Activated T-helper 2 cell treated with anti-CD3 and anti-CD28 coated beads, Interferon-gamma antibody, Interleukin-2, Interleukin-4, amounts not matched to agents 10 μg/mL and 5 μg/mL and 100 μg/mL, durations not matched to agents 14 hours and 24 hours and 36 hours (primary cell): ENCODE results near the gene CUEDC1. TPM values are rescaled to one million over a fixed set of nuclear protein-coding genes. Genes with fewer than 3 reads are reported as not detected.
A peak's percentile ranks its signal among the peaks of the same experiment; 100 is the strongest.

Source experiments
- DNase-seq: peaks from one replicate; pipeline ENCODE4 v3.0.0; 2021; ENCODE audit warnings: low spot score
- H3K27ac Mint-ChIP-seq: one replicate; pipeline ENCODE4 v1.8.0; 2021; ENCODE audit warnings: mixed read lengths
- H3K27me3 Mint-ChIP-seq: one replicate; pipeline ENCODE4 v1.8.0; 2021; ENCODE audit warnings: low read depth, mixed read lengths
- H3K36me3 Mint-ChIP-seq: one replicate; pipeline ENCODE4 v1.8.0; 2021; ENCODE audit warnings: low read depth, mixed read lengths
- H3K4me1 Mint-ChIP-seq: one replicate; pipeline ENCODE4 v1.8.0; 2021; ENCODE audit warnings: low read depth, mixed read lengths
- H3K4me3 Mint-ChIP-seq: one replicate; pipeline ENCODE4 v1.8.0; 2021; ENCODE audit warnings: low read depth, mild to moderate bottlenecking, moderate library complexity, mixed read lengths
- H3K9me3 Mint-ChIP-seq: one replicate; pipeline ENCODE4 v1.8.0; 2021; ENCODE audit warnings: mixed read lengths
- intact Hi-C: fragments of 100-400 bp; cut with micrococcal nuclease; formaldehyde crosslinking; loops from one replicate; pipeline ENCODE4 v1.15.1; 2023
- total RNA-seq: library from RNA; stranded (reverse); gene quantifications from 2 replicates; pipeline ENCODE4 v1.2.3, GENCODE V29; 2022

The CUEDC1 gene
- total RNA-seq, 1 donor from 2014 or later = 0.34 TPM

DNA sequence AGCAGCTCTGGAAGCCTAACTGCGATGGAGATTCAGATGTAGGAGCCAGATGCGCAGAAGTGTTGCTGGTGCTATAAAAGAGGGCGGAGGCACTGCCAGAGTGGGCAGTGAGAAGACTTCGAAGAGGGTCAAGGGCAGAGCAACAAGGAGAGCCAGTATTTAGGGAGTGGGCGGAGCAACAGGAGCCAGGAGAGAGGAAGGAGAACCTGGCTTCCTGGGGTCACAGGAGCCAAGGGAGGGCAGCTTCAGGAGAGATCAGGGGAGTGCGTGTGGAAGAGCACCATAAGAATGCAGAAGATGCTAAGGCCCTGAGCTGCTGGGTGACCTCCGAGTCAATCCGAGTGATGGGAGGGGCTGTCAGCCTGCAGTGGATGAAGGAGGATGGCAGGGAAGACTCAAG lies 90.9 kb downstream of the CUEDC1 start:
- intact Hi-C loops = no loop called here

DNA sequence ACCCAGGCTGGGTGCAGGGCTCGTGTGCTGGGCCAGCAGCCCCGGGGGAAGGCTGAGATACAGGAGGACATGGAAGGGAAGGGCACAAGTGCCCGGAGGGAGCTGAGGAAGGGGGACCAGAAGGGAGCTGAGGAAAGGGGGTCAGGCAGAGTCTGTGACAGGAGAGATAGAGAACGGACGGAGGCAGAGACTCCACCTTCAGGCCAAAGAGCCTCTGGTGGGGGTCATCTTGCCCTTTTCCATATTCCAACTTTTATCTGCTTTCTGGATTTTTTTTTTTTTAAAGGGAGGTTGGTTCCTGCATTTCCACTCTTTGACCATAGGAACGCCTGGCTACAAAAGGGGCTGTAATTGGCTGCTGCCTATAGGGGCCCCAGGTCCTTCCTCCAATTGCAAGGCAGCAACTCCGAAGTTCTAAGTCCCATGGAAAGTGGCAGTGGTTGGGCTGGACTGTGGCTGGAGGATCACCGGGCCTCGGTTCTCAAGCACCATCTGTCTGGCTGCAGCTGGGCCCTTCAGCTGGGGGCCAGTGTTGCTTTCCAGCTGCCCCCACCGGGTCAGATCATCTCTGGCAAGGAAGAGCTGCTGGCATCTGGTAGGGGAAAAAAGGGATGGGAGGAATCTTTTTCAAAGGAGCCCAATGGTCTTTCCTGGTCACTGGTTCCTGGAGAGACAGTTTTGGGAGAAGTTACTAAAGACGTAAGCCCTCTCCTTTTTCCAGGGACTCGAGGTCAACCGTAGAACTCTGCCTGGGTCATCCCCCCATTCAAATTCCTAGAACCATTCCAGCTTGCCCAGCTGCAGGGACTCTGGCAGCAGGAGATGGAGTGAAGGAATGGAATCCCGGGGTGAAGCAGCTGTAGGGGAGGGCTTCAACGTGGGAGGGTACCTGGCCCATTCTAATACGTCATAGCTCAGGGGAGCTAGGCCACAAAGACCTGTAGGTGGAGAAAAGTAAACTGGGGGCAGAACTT lies 92.2 kb downstream of the CUEDC1 start:
- no peaks in the 10 kb centered on the region for H3K36me3 Mint-ChIP-seq
- H3K4me1 Mint-ChIP-seq = peaks cover 12% of the 10 kb centered on the region
- intact Hi-C loops = no loop called here
- no peak overlapping the region for H3K27ac Mint-ChIP-seq
- H3K4me3 Mint-ChIP-seq = no peak overlapping the region
- no peaks in the 10 kb centered on the region for H3K9me3 Mint-ChIP-seq
- H3K27me3 Mint-ChIP-seq = peaks cover 47% of the 10 kb centered on the region
- DNase-seq = no peak

More for the DNA sequence above, 90.9 kb downstream of the CUEDC1 start:
- H3K27me3 Mint-ChIP-seq = peaks cover 39% of the 10 kb centered on the region
- no peaks in the 10 kb centered on the region for H3K9me3 Mint-ChIP-seq
- H3K4me3 Mint-ChIP-seq = no peak overlapping the region
- peaks cover 15% of the 10 kb centered on the region for H3K4me1 Mint-ChIP-seq
- H3K36me3 Mint-ChIP-seq = no peaks in the 10 kb centered on the region
- DNase-seq = no peak
- H3K27ac Mint-ChIP-seq = no peak overlapping the region

DNA sequence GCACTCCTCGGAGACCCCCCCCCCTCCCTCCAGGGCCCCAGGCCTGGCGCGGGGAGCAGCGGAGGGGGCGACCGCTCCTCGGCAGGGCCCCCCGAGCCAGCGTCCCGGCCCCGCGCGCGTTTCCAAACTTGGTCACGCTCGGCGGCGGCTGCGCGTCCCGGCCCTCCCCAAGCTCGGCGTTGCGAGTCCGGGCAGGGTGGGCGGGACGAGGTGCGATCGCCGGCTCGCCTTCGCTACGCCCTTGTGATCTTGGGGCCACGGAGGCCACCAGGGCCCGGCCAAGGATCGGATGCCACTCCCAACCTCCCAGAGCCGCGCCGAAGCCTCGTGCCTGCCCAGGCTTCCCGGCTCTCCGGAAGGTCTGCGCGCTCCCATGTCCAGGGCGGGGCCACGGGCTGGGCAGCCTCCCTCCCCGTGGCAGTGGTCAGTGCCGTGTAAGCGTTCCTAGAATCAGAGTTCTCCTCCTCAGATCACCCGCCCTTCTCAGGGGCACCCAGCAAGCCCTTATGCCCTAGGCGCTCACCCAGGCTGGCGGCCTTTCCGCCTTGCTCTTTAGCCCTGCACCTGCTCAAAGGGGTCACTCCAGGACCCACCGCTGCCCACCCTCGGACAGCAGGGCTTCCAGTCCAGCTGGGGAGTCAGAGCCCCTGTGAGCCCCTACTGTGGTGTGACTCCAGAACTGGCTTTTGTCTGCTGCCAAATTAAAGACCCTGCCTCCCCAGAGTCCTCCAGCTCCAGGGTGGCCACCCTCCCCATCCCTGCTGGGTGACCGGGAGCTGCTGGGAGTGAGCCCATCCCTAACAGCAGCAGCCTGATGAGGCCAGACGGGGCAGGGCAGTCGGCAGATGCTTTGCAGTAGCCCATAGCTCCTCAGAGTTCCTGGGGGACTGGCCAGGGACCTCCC lies 93.2 kb downstream of the CUEDC1 start:
- DNase-seq = no peak
- Mint-ChIP-seq H3K4me1 (peaks cover 8% of the 10 kb centered on the region), H3K27me3 (peaks cover 47% of the 10 kb centered on the region), H3K9me3 (no peaks in the 10 kb centered on the region), H3K36me3 (no peaks in the 10 kb centered on the region), H3K27ac (no peak overlapping the region), H3K4me3 (peak overlapping the region; percentile 26)
- intact Hi-C loops = no loop called here

DNA sequence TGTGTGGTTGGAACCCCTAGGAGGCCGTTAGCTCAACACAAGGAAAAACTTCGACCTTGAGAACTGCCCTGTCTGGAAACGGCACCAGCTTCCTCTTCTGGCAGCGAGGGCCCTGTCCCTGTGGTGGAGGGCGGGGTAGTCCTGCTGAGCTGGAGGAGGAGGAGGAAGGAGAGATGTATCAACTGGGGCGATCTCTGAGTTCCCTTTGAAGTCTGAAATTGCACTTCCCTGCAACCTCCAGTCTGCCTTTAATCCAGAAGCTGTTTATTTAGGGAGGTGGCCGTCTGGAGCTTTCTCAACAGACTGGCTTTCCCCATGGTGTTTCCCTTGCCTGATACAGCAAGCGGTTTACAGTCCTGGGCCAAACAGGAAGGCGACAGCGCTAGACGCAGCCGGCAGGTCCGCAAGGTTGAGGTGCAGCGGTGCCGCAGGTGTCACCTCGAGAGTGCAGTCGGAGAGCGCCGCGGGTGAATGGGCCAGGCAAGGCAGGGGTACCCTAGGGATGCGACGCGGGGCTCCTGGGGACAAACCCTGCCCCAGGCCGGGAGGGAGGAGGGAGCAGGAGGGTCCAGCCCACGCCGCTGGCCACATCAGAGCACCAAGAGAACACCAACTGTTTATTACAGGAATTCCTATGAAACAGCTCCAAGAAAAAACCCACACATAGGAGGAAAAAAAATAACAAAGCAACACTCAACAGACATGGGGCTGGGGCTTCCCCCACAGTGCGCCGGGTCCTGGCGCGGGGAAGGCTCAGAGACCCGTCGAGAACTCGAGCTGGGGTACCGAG lies 94.0 kb downstream of the CUEDC1 start:
- peaks cover 47% of the 10 kb centered on the region for H3K27me3 Mint-ChIP-seq
- peaks cover 8% of the 10 kb centered on the region for H3K4me1 Mint-ChIP-seq
- intact Hi-C loops = no loop called here
- H3K4me3 Mint-ChIP-seq = peak overlapping the region; percentile 72
- no peaks in the 10 kb centered on the region for H3K36me3 Mint-ChIP-seq
- DNase-seq = no peak
- no peak overlapping the region for H3K27ac Mint-ChIP-seq
- no peaks in the 10 kb centered on the region for H3K9me3 Mint-ChIP-seq

DNA sequence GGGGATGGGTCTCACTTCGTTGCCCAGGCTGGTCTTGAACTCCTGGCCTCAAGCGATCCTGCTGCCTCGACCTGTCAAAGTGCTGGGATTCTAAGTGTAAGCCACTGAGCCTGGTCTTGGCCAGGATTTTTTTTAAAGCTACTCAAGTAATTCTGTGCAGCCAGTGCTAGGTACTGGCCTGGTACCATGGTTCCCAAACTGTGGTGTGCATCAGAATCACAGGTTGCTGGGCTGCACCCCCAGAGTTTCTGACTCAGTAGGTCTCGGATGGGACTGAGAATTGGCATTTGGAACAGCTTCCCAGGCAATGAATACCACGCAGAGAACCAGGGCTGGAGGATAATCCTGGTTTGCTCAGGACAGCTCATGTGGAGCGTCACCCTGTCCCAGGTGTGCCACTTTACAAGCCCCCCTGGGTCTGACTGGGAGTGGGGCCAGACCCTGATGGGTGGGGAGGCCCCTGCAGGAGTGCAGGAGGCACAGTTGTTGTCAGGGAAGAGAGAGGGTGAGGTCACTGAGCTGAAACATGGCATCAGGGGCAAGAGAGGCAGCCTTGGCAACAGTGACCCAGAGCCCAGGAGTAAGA lies 94.7 kb downstream of the CUEDC1 start:
- no peak for DNase-seq
- peaks cover 49% of the 10 kb centered on the region for H3K27me3 Mint-ChIP-seq
- no peak overlapping the region for H3K27ac Mint-ChIP-seq
- peaks cover 10% of the 10 kb centered on the region for H3K4me1 Mint-ChIP-seq
- no peaks in the 10 kb centered on the region for H3K36me3 Mint-ChIP-seq
- intact Hi-C loops = no loop called here
- H3K9me3 Mint-ChIP-seq = no peaks in the 10 kb centered on the region
- peak overlapping the region; percentile 72 for H3K4me3 Mint-ChIP-seq

DNA sequence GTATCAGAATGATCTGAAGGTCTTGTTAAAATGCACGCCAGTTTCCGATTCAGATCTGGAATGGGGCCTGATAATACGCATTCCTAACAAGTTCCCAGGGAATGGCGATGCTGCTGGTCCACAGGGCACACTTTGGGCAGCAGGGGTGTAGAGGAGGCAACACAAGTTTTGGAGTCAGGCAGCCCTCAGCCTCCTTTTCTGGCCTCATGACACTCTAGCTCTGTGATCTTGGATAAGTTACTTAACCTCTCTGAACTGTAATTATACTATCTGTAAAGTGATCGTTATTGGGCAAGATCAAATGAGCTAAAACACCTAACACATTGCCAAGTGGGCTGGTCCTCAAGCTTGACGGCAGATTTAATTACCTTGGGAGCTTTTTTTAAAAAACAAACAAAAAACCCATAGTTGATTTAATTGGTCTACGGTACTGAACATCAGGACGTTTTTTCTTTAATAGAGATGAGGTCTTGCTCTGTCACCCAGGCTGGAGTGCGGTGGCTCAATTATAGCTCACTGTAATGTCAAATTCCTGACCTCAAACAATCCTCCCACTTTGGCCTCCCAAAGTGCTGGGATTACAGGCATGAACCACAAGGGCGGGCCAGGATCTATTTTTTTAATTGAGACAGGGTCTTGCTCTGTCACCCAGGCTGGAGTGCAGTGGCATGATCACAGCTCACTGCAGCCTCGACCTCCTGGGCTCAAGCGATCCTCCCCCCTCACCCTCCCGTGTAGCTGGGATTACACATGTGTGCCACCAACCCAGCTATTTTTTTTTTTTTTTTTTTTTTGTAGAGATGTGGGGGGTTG lies 95.4 kb downstream of the CUEDC1 start:
- H3K27ac Mint-ChIP-seq = no peak overlapping the region

DNA sequence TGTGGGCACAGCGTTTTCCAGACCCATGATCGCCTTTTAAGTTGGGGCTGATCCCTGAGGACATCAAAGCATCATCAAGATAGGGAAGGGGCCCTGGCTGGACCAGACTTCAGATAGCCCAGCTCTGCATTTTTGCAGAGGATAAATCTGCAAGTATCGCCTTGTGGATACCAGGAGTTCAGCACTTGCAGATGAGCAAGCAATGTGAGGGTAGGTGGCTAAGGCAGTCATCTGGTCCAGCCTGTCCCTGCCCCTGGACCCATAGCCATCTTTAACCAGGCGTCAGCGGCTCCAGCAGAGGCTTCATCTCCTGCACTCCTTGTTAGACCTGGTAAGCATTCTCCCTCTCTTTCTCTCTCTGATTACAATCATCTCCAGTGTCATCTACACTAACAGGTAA lies 96.4 kb downstream of the CUEDC1 start:
- Mint-ChIP-seq H3K4me1 (peaks cover 10% of the 10 kb centered on the region), H3K36me3 (no peaks in the 10 kb centered on the region), H3K27ac (no peak overlapping the region), H3K9me3 (no peaks in the 10 kb centered on the region), H3K4me3 (no peak overlapping the region), H3K27me3 (peaks cover 43% of the 10 kb centered on the region)
- intact Hi-C loops = loop anchor here (1.0 kb wide), 1 partner anchor 254 kb away; no protein-coding TSS in a partner anchor
- no peak for DNase-seq

More for the DNA sequence above, 95.4 kb downstream of the CUEDC1 start:
- Mint-ChIP-seq H3K36me3 (no peaks in the 10 kb centered on the region), H3K9me3 (no peaks in the 10 kb centered on the region), H3K4me1 (peaks cover 10% of the 10 kb centered on the region), H3K27me3 (peaks cover 49% of the 10 kb centered on the region), H3K4me3 (no peak overlapping the region)
- no peak for DNase-seq
- intact Hi-C loops = no loop called here

DNA sequence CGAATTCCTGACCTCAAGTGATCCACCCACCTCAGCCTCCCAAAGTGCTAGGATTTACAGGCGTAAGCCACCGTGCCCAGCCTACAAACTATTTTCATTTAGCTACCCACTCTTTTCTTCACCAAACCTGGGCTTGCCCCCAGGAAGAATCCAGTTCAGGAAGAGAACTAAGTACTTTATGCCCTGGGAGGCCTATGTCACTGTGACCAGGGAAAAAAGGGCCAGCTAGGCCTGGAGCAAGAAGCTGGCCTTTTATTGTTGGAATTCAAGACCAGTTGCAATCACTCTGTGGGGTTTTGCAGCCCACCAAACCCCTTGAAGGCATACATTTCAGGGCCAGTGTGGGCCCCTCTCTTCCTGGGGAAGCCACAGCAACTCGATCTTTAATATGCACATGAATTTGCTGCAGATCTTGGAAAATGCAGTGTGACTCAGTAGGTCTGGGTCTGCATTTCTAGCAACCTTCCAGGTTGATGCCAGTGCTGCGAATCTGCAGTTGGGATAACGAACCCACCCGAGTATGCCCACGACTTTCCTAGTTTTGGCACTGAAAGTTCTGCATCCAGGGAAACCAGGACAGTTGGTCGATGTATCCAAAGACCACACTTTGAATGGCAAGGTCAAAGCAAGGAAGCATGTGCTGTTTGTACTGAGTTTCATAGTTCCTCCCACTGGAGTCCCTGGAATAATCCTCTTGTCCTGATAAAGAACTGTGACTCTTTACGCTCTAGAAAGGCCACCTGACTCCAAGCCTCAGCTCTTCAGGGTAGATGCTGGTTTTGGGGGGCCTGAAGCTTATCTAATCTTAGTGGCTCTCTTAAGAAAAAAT lies 98.2 kb downstream of the CUEDC1 start:
- no peaks in the 10 kb centered on the region for H3K9me3 Mint-ChIP-seq
- H3K4me1 Mint-ChIP-seq = peaks cover 10% of the 10 kb centered on the region
- DNase-seq = no peak
- intact Hi-C loops = no loop called here
- H3K27ac Mint-ChIP-seq = no peak overlapping the region
- H3K4me3 Mint-ChIP-seq = no peak overlapping the region
- H3K36me3 Mint-ChIP-seq = no peaks in the 10 kb centered on the region
- H3K27me3 Mint-ChIP-seq = peaks cover 28% of the 10 kb centered on the region

DNA sequence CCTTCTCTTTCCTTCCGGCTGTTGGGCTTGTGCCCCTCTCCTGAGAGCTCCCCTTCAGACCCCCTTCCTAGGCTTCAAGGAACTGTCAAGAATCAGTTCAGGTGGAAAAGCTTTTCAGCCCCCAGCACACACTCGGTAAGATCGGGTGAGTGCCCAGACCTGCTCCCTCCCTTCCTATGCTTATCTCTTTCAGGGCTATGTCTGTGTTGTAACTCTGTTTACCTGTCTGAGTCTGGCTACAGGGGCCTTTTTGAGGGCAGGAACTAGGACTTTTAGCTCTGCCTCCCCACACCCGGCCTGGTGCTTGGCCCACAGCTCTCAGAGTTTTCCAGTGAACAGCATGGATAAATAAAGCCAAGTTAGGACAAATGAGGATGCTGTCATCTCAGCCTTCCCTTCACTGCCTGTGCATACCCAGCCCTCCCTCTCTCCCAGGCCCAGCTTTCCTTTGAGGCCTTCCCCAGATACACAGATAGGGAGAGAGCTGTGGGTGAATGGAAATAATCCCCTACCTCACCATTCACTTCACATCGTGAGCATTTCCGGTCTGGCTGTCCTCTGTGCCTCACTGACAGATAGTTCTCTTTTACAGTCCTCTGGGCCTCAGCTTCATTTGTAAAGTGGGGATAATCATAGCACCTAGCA lies 99.7 kb downstream of the CUEDC1 start:
- H3K36me3 Mint-ChIP-seq = no peaks in the 10 kb centered on the region
- DNase-seq = no peak

DNA sequence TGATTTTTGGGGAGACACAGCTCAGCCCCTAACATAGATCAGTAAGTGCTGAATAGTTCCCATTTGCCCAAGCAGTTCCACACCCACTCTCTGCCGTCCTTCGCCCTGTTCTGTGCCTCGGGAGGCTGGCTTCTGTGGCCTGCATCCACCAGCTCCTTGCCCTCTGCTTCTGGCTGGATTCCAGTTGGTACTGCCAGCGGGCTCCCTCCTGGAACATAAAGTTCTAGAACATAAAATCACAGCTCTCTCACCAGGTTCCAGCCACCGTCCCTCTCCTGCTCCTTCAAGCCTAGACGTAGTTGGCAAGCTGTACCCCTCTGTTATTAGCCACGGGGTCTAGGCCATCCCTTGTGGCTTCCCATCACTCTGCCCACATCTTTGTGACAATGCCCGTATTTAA lies 101.5 kb downstream of the CUEDC1 start:
- intact Hi-C loops = no loop called here
- DNase-seq = no peak
- H3K9me3 Mint-ChIP-seq = no peaks in the 10 kb centered on the region
- H3K27ac Mint-ChIP-seq = no peak overlapping the region
- H3K4me1 Mint-ChIP-seq = peaks cover 19% of the 10 kb centered on the region
- peaks cover 6% of the 10 kb centered on the region for H3K27me3 Mint-ChIP-seq
- no peak overlapping the region for H3K4me3 Mint-ChIP-seq
- peaks cover 11% of the 10 kb centered on the region for H3K36me3 Mint-ChIP-seq

More for the DNA sequence above, 99.7 kb downstream of the CUEDC1 start:
- intact Hi-C loops = no loop called here
- Mint-ChIP-seq H3K9me3 (no peaks in the 10 kb centered on the region), H3K27me3 (peaks cover 18% of the 10 kb centered on the region), H3K4me3 (no peak overlapping the region), H3K27ac (no peak overlapping the region), H3K4me1 (peaks cover 16% of the 10 kb centered on the region)
